GM13976 (cell line): ENCODE results near the gene CCDC43.
"Not testable (repeated sequence)": the region's sequence is repeated elsewhere in the genome, so short reads cannot be mapped to it uniquely, and the experiment has no call there.

Source experiments
- DNase-seq: peaks from one replicate; pipeline ENCODE4 v3.0.0; 2012; ENCODE audit warnings: low spot score
- CTCF ChIP-seq: IDR thresholded peaks from 2 replicates; pipeline ENCODE4 v1.5.1; 2012; ENCODE audit warnings: borderline replicate concordance, mild to moderate bottlenecking; ENCODE audit not compliant: insufficient read depth; ENCODE audit errors: extremely low read depth, missing control alignments, control extremely low read depth
- in situ Hi-C: fragments of 300-500 bp; cut with MboI; formaldehyde crosslinking; loops from one replicate; pipeline ENCODE4 v1.12.0; 2022; ENCODE audit warnings: low sequenced_read_pairs, mixed read lengths, inconsistent platforms; ENCODE audit not compliant: unreplicated experiment

The CCDC43 gene

DNA sequence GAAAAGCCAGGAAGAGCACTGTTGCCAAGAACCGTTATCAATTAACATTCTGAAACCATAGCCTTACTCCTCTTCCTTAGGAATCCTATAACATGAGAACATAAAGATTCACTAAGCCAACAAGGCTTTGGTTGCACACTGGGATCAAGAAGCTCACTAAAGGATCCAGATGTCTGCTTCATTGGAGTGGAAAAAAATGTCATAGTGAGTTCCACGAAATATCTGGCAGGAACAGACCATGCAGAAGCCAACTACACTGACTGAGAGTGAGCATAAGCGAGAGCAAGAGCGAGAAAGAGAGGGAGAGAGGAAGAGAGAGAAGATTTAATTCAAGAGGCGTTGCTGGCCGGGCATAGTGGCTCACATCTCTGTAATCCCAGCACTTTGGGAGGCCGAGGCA is 46.7 kb downstream of the CCDC43 start:
- in situ Hi-C loops, result no loop called here
- no peak for DNase-seq
- no peak for TF ChIP-seq CTCF

DNA sequence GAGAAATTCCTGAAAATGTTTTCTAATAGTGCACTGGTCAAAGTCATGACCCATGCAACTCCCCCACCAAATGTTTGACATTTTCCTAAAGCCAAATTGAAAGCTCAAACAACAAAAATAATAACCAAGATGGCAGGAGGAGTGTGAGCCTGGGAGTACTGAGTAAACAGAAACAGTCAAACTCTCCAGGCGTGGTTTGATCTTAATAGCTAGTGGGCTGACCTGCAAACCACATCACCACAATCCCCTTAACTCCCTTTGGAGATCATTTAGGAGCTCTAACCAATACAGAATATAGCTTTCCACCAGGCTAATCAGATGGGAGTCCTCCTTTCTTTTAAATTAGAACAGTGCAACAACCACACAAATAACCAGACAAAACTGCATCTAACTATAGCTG is 52.5 kb downstream of the CCDC43 start:
- TF ChIP-seq CTCF, result no peak
- DNase-seq, result no peak
- in situ Hi-C loops, result no loop called here

DNA sequence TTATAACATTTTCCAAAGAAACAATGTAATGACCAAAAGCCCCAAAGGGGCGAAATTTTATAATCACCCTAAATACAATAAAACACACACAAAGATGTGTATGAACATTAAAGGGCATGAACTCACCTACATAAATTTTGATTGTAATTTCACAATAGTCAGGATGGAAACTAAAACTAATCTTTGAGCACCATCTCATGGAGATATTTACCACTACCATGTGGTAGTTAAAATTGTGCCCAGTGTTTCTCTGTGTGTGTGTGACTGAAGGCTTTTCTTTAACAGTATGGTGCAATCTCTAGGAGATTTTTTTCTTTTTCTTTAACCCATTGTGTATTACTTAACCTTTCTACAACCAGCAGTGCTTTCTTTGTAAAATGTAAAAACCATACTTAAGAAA is 53.0 kb downstream of the CCDC43 start:
- in situ Hi-C loops, result no loop called here
- DNase-seq, result no peak
- no peak for TF ChIP-seq CTCF

DNA sequence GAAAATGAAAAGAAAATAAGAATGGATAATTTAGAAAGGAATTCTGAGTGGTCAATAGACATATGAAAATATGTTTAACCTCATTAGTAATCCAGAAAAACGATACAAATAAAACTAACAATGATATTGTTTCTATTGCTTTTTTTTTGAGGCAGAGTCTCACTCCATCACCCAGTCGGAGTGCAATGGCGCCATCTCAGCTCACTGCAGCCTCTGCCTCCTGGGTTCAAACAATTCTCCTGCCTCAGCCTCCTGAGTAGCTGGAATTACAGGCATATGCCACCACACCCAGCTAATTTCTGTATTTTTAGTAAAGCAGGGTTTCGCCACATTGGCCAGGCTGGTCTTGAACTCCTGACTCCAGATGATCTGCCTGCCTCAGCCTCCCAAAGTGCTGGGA is 55.2 kb downstream of the CCDC43 start:
- DNase-seq, in situ Hi-C loops: not testable (repeated sequence)

DNA sequence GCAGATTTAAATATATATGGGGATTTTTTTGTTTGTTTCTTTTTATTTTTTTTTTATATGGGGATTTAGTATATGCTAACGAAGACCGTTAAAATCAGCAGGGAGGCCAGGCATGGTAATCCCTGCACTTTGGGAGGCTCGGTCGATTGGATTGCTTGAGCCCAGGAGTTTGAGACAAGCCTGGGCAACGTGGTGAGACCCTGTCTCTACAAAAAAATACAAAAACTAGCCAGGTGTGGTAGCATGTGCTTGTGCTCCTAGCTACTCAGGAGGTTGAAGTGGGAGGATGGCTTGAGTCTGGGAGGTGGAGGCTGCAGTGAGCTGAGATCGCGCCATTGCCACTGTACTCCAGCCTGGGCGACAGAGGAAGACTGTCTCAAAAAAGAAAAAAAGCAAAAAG is 55.6 kb downstream of the CCDC43 start:
- TF ChIP-seq CTCF, result no peak
- no peak for DNase-seq
- in situ Hi-C loops, result no loop called here

DNA sequence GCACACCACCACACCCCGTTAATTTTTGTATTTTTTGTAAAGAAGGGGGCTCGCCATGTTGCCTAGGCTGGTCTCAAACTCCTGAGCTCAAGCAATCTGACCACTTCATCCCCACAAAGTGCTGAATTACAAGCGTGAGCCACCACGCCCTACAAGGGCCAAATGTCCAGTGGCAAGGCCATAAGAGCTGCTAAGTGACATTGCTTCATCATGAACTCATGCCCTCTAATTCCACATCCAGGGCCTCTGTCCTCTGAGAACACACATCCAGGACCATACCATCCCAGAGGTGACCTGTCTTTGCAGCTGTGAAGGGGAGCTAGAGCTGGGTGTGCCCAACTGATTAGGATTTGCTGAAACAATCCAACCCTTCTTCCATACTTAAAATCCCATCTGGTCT is 58.9 kb downstream of the CCDC43 start:
- in situ Hi-C loops, result no loop called here
- no peak for DNase-seq
- TF ChIP-seq CTCF, result no peak

GRCh38 chr17:44629314-44629713 is 60.3 kb downstream of the CCDC43 start:
- in situ Hi-C loops, result no loop called here
- TF ChIP-seq CTCF, result no peak
- DNase-seq, result no peak
